ENCODE results near the gene TSEN54. TPM values are rescaled to one million over a fixed set of nuclear protein-coding genes. Genes with fewer than 3 reads are reported as not detected.

The TSEN54 gene
- total and polyA plus RNA-seq, 2 experiments from 2014 or later, result 45.9 to 62.5 TPM

GRCh38 chr17:75506888-75507287 is 9.4 kb upstream of the TSEN54 start:
- no peak overlapping the region for H3K27ac ChIP-seq (ENCODE audit: low read depth)
- no peak for TF ChIP-seq ZNF331 (CRISPR knock-in tag; IDR thresholded peaks at IDR 0.05; ENCODE audit: low read depth)
- no peak for TF ChIP-seq EZH2phosphoT487 (IDR thresholded peaks at IDR 0.05; ENCODE audit: unreplicated experiment)
- no peak for TF ChIP-seq CREB1 (CRISPR knock-in tag; IDR thresholded peaks at IDR 0.05; ENCODE audit: low read depth)
- TF ChIP-seq ETS1 (IDR thresholded peaks at IDR 0.05), result no peak
- TF ChIP-seq POLR2AphosphoS5 (IDR thresholded peaks at IDR 0.05; ENCODE audit: low read depth), result no peak
- no peak for TF ChIP-seq ZNF114 (CRISPR knock-in tag; IDR thresholded peaks at IDR 0.05)
- TF ChIP-seq STAT1 (IDR thresholded peaks at IDR 0.05; ENCODE audit: unreplicated experiment), result no peak
- no peak for TF ChIP-seq NANOG (IDR thresholded peaks at IDR 0.05; ENCODE audit: borderline replicate concordance)
- TF ChIP-seq REST (IDR thresholded peaks at IDR 0.05; ENCODE audit: unreplicated experiment), result no peak
- TF ChIP-seq JUNB (IDR thresholded peaks at IDR 0.05; ENCODE audit: unreplicated experiment), result no peak
- no peak for TF ChIP-seq ZNF462 (CRISPR knock-in tag; IDR thresholded peaks at IDR 0.05)
- no peak for TF ChIP-seq CTCF (conservative IDR thresholded peaks at IDR 0.05; ENCODE audit: low read depth in 2 of 2)
- no peak for TF ChIP-seq EZH2 (IDR thresholded peaks at IDR 0.05; ENCODE audit: low read depth, unreplicated experiment)
- H2AFZ ChIP-seq, result no peak overlapping the region
- no peaks in the 10 kb centered on the region for H3K27me3 ChIP-seq (ENCODE audit: insufficient read depth)
- Mint-ChIP-seq H3K4me3 (no peak overlapping the region), H3K36me3 (ENCODE audit: low read depth) (peaks cover 10% of the 10 kb centered on the region; the same call in 2 of the 3 replicates), H3K27ac (no peak overlapping the region), H3K4me1 (no peaks in the 10 kb centered on the region; the same call in 2 of the 3 replicates), H3K9me3 (no peaks in the 10 kb centered on the region), H3K27me3 (ENCODE audit: insufficient read depth, low read depth, poor library complexity) (peaks cover 7% of the 10 kb centered on the region)
- no peak overlapping the region for H3K4me2 ChIP-seq
- H4K20me1 ChIP-seq (replicated peaks; ENCODE audit: insufficient read depth), result no peaks in the 10 kb centered on the region
- no peak overlapping the region for H3K4me3 ChIP-seq
- ATAC-seq (no peak), DNase-seq (ENCODE audit: low spot score) (no peak)
- no peaks in the 10 kb centered on the region for H3K9me2 ChIP-seq (ENCODE audit: insufficient read depth)
- H3K4me1 ChIP-seq (ENCODE audit: insufficient read depth), result no peaks in the 10 kb centered on the region
- H3K36me3 ChIP-seq (ENCODE audit: insufficient read depth), result no peaks in the 10 kb centered on the region
- peaks cover 4% of the 10 kb centered on the region; the same call in 1 of the 2 replicates for H3K79me2 ChIP-seq (replicated peaks; ENCODE audit: insufficient read depth)
- no peaks in the 10 kb centered on the region for H3F3A ChIP-seq (replicated peaks; ENCODE audit: low read depth)

Data from GM23338 (cell line).